HG02759 (cell line): Measurements from ENCODE around the gene TTLL13.
"Not testable (repeated sequence)": the region's sequence is repeated elsewhere in the genome, so short reads cannot be mapped to it uniquely, and the experiment has no call there.

Source experiments
- ATAC-seq: cut with Tn5 transposase; IDR thresholded peaks from one replicate; pipeline ENCODE4 v1.9.1; 2021; ENCODE audit warnings: mild to moderate bottlenecking, moderate library complexity; ENCODE audit not compliant: unreplicated experiment

The TTLL13 gene

GRCh38 chr15:90280743-90281142, 31.4 kb downstream of the TTLL13 start:
- not testable (repeated sequence) for ATAC-seq

- not testable (repeated sequence) for ATAC-seq
Observed at GRCh38 chr15:90281637-90282036, 32.3 kb downstream of the TTLL13 start.

- ATAC-seq = no peak
Observed at GRCh38 chr15:90286678-90287077, 37.3 kb downstream of the TTLL13 start.

GRCh38 chr15:90287101-90287500, 37.7 kb downstream of the TTLL13 start:
- ATAC-seq = no peak

GRCh38 chr15:90287946-90288345, 38.6 kb downstream of the TTLL13 start:
- no peak for ATAC-seq

GRCh38 chr15:90291679-90292356, 42.5 kb downstream of the TTLL13 start:
- ATAC-seq = no peak

GRCh38 chr15:90293040-90293810, 43.9 kb downstream of the TTLL13 start:
- ATAC-seq = not testable (repeated sequence)

GRCh38 chr15:90294159-90294558, 44.8 kb downstream of the TTLL13 start:
- no peak for ATAC-seq

- no peak for ATAC-seq
Observed at GRCh38 chr15:90294601-90295269, 45.4 kb downstream of the TTLL13 start.

- no peak for ATAC-seq
Observed at GRCh38 chr15:90295270-90295648, 45.9 kb downstream of the TTLL13 start.

- not testable (repeated sequence) for ATAC-seq
Observed at GRCh38 chr15:90296316-90296884, 47.0 kb downstream of the TTLL13 start.

- no peak for ATAC-seq
Observed at GRCh38 chr15:90297021-90297420, 47.7 kb downstream of the TTLL13 start.

- ATAC-seq = no peak
Observed at GRCh38 chr15:90300541-90300940, 51.2 kb downstream of the TTLL13 start.

- ATAC-seq = no peak
Observed at GRCh38 chr15:90300988-90301706, 51.8 kb downstream of the TTLL13 start.

- no peak for ATAC-seq
Observed at GRCh38 chr15:90301707-90302300, 52.4 kb downstream of the TTLL13 start.

GRCh38 chr15:90305355-90305754, 56.0 kb downstream of the TTLL13 start:
- ATAC-seq = not testable (repeated sequence)

- ATAC-seq = no peak
Observed at GRCh38 chr15:90305932-90306331, 56.6 kb downstream of the TTLL13 start.

GRCh38 chr15:90306560-90306959, 57.2 kb downstream of the TTLL13 start:
- ATAC-seq = peak; percentile 72

GRCh38 chr15:90307661-90308060, 58.3 kb downstream of the TTLL13 start:
- ATAC-seq = no peak

GRCh38 chr15:90309020-90309419, 59.7 kb downstream of the TTLL13 start:
- ATAC-seq = no peak
